Loucy (cell line): ENCODE data around the gene ARL6IP4.

Source experiments
- H2AFZ ChIP-seq: fragments of 200-600 bp; sonication (generic); 2 replicates; pipeline ENCODE4 v1.6.0; 2016; ENCODE audit warnings: antibody characterized with exemption, mild to moderate bottlenecking, low read length, moderate library complexity
- H3F3A ChIP-seq: fragments of 200-600 bp; 2 replicates; pipeline ENCODE4 v1.6.0; 2016; ENCODE audit warnings: antibody characterized with exemption, low read depth, mild to moderate bottlenecking
- H3K27me3 ChIP-seq: fragments of 200-600 bp; sonication (generic); 2 replicates; pipeline ENCODE4 v1.6.1; 2014; ENCODE audit warnings: low read length, mild to moderate bottlenecking; ENCODE audit not compliant: insufficient read depth, poor library complexity, severe bottlenecking
- H3K36me3 ChIP-seq: fragments of 200-600 bp; sonication (generic); 2 replicates; pipeline ENCODE4 v1.6.1; 2016; ENCODE audit warnings: low read length; ENCODE audit not compliant: insufficient read depth
- H3K4me1 ChIP-seq: fragments of 200-600 bp; sonication (generic); 2 replicates; pipeline ENCODE4 v1.5.1; 2014; ENCODE audit warnings: low read length, mild to moderate bottlenecking; ENCODE audit not compliant: insufficient read depth, poor library complexity, severe bottlenecking
- H3K4me2 ChIP-seq: fragments of 200-600 bp; sonication (generic); 2 replicates; pipeline ENCODE4 v1.6.0; 2014; ENCODE audit warnings: antibody characterized with exemption, low read length, low read depth, mild to moderate bottlenecking; ENCODE audit not compliant: poor library complexity, severe bottlenecking
- H3K4me3 ChIP-seq: fragments of 200-600 bp; sonication (generic); 2 replicates; pipeline ENCODE4 v1.5.1; 2014; ENCODE audit warnings: low read length, mild to moderate bottlenecking, mixed read lengths; ENCODE audit not compliant: poor library complexity, severe bottlenecking
- H3K79me2 ChIP-seq: fragments of 200-600 bp; sonication (generic); 2 replicates; pipeline ENCODE4 v1.6.1; 2014; ENCODE audit warnings: low read length; ENCODE audit not compliant: insufficient read depth
- H3K9ac ChIP-seq: fragments of 200-600 bp; sonication (generic); 2 replicates; pipeline ENCODE4 v1.6.0; 2014; ENCODE audit warnings: mild to moderate bottlenecking, low read depth, low read length, moderate library complexity; ENCODE audit not compliant: poor library complexity, severe bottlenecking
- H3K9me2 ChIP-seq: fragments of 200-600 bp; sonication (generic); replicated peaks from 2 replicates; pipeline ENCODE4 v1.6.1; 2016; ENCODE audit warnings: low read depth, low read length, mixed read lengths
- H3K9me3 ChIP-seq: fragments of 200-600 bp; sonication (generic); 2 replicates; pipeline ENCODE4 v1.6.1; 2014; ENCODE audit warnings: mild to moderate bottlenecking, antibody characterized with exemption, low read length, low read depth; ENCODE audit not compliant: insufficient read depth
- H4K20me1 ChIP-seq: fragments of 200-600 bp; sonication (generic); 2 replicates; pipeline ENCODE4 v1.6.0; 2014; ENCODE audit warnings: antibody characterized with exemption, low read length, mild to moderate bottlenecking; ENCODE audit not compliant: insufficient read depth, poor library complexity, severe bottlenecking
- CTCF ChIP-seq: fragments of 200-600 bp; sonication (generic); conservative IDR thresholded peaks from 2 replicates; pipeline ENCODE4 v1.5.1; 2014; ENCODE audit warnings: mild to moderate bottlenecking, antibody characterized with exemption, low read length
- EZH2phosphoT487 ChIP-seq: fragments of 200-600 bp; IDR thresholded peaks from 2 replicates; pipeline ENCODE4 v1.6.1; 2018; ENCODE audit warnings: antibody characterized with exemption, mild to moderate bottlenecking, moderate library complexity, borderline replicate concordance

The ARL6IP4 gene

GRCh38 chr12:122992386-122992785 is 11.9 kb downstream of the ARL6IP4 start:
- H4K20me1 ChIP-seq = no peaks in the 10 kb centered on the region
- no peaks in the 10 kb centered on the region for H3K27me3 ChIP-seq
- no peaks in the 10 kb centered on the region for H3K36me3 ChIP-seq
- no peaks in the 10 kb centered on the region for H3K79me2 ChIP-seq
- no peaks in the 10 kb centered on the region for H3F3A ChIP-seq
- no peak overlapping the region for H3K9ac ChIP-seq
- H3K9me3 ChIP-seq = no peaks in the 10 kb centered on the region
- TF ChIP-seq EZH2phosphoT487 = no peak
- no peak for TF ChIP-seq CTCF
- no peaks in the 10 kb centered on the region for H3K9me2 ChIP-seq
- H3K4me1 ChIP-seq = no peaks in the 10 kb centered on the region
- H3K4me3 ChIP-seq = no peak overlapping the region
- H2AFZ ChIP-seq = no peak overlapping the region
- H3K4me2 ChIP-seq = no peak overlapping the region

- no peaks in the 10 kb centered on the region for H3K4me1 ChIP-seq
- no peak overlapping the region for H2AFZ ChIP-seq
- H4K20me1 ChIP-seq = no peaks in the 10 kb centered on the region
- H3K9me2 ChIP-seq = no peaks in the 10 kb centered on the region
- no peak overlapping the region for H3K4me3 ChIP-seq
- H3F3A ChIP-seq = no peaks in the 10 kb centered on the region
- no peak overlapping the region for H3K4me2 ChIP-seq
- H3K27me3 ChIP-seq = no peaks in the 10 kb centered on the region
- TF ChIP-seq CTCF = no peak
- TF ChIP-seq EZH2phosphoT487 = no peak
- no peaks in the 10 kb centered on the region for H3K9me3 ChIP-seq
- H3K9ac ChIP-seq = no peak overlapping the region
- H3K36me3 ChIP-seq = no peaks in the 10 kb centered on the region
- no peaks in the 10 kb centered on the region for H3K79me2 ChIP-seq
These were observed 13.7 kb downstream of the ARL6IP4 start for GRCh38 chr12:122994140-122994675.

- H3K9me2 ChIP-seq = no peaks in the 10 kb centered on the region
- no peak overlapping the region for H2AFZ ChIP-seq
- H4K20me1 ChIP-seq = no peaks in the 10 kb centered on the region
- H3K4me1 ChIP-seq = peaks cover 4% of the 10 kb centered on the region
- no peaks in the 10 kb centered on the region for H3K36me3 ChIP-seq
- no peaks in the 10 kb centered on the region for H3F3A ChIP-seq
- TF ChIP-seq EZH2phosphoT487 = no peak
- TF ChIP-seq CTCF = no peak
- H3K9me3 ChIP-seq = no peaks in the 10 kb centered on the region
- H3K4me2 ChIP-seq = no peak overlapping the region
- H3K79me2 ChIP-seq = no peaks in the 10 kb centered on the region
- H3K27me3 ChIP-seq = no peaks in the 10 kb centered on the region
- no peak overlapping the region for H3K9ac ChIP-seq
- no peak overlapping the region for H3K4me3 ChIP-seq
These were observed 14.5 kb downstream of the ARL6IP4 start for GRCh38 chr12:122994781-122995502.
